Peyer's patch (tissue), 4 donors: ENCODE measurements around the gene OR5D13.

Experiments used
- CTCF ChIP-seq, 6 experiments: fragments of 450-650 bp in 4 of 6; fragments of 200-600 bp in 2 of 6; sonication (generic) in 1 of 6; IDR thresholded peaks; one replicate each; pipeline ENCODE4 v1.5.1; 2017 to 2019; ENCODE audit warnings: antibody characterized with exemption in 6 of 6, mild to moderate bottlenecking in 3 of 6, moderate library complexity in 1 of 6
- POLR2A ChIP-seq, 2 donors: fragments of 450-650 bp; IDR thresholded peaks; one replicate each; pipeline ENCODE4 v1.5.1; 2017; ENCODE audit warnings: antibody characterized with exemption in 2 of 2, mild to moderate bottlenecking in 2 of 2, moderate library complexity in 2 of 2

GRCh38 chr11:55732936-55733335 is 40.3 kb upstream of the OR5D13 start:
- TF ChIP-seq CTCF (IDR thresholded peaks at IDR 0.05), result no peak
- TF ChIP-seq POLR2A (IDR thresholded peaks at IDR 0.05), result no peak
